ENCODE measurements around the gene MCEMP1. TPM values are rescaled to one million over a fixed set of nuclear protein-coding genes. Genes with fewer than 3 reads are reported as not detected.

Gene MCEMP1
- total RNA-seq, 2 donors from 2014 or later = not detected

GRCh38 chr19:7704280-7705060, 27.6 kb downstream of the MCEMP1 start:
- ATAC-seq (no peak), DNase-seq (no peak)
- H3K27me3 ChIP-seq = peaks cover 0 to 3% of the 10 kb centered on the region in 2 donors
- H3K27ac ChIP-seq = no peak overlapping the region
- 67 to 68% methylated on average over 6 of the region's 6 CpGs for WGBS, 2 donors
- H3K36me3 ChIP-seq (replicated peaks in 1 of 2; ENCODE audit: insufficient read depth in 1 of 2, low read depth in 2 of 2) = no peaks in the 10 kb centered on the region
- TF ChIP-seq CTCF (IDR thresholded peaks at IDR 0.05) (no peak), POLR2A (IDR thresholded peaks at IDR 0.05) (no peak)
- no peaks in the 10 kb centered on the region for H3K9me3 ChIP-seq
- no peaks in the 10 kb centered on the region for H3K4me1 ChIP-seq
- H3K4me3 ChIP-seq = no peak overlapping the region
- intact Hi-C loops (cut with DNase I) = no loop called here

GRCh38 chr19:7705387-7706187, 28.7 kb downstream of the MCEMP1 start:
- Histone ChIP-seq H3K27ac (peak overlapping the region in 1 of 4 donors; percentile 29), H3K36me3 (replicated peaks in 1 of 2; ENCODE audit: insufficient read depth in 1 of 2, low read depth in 2 of 2) (no peaks in the 10 kb centered on the region), H3K4me1 (no peaks in the 10 kb centered on the region), H3K4me3 (no peak overlapping the region), H3K9me3 (no peaks in the 10 kb centered on the region), H3K27me3 (peaks cover 0 to 3% of the 10 kb centered on the region in 2 donors)
- intact Hi-C loops (cut with DNase I) = no loop called here
- no peak for TF ChIP-seq POLR2A (IDR thresholded peaks at IDR 0.05)
- no peak for TF ChIP-seq CTCF (IDR thresholded peaks at IDR 0.05)
- ATAC-seq (no peak), DNase-seq (peak in 2 of 4 donors; percentile 24 to 65)
- 50 to 55% methylated on average over 24 of the region's 24 CpGs for WGBS, 2 donors

- Histone ChIP-seq H3K4me1 (no peaks in the 10 kb centered on the region), H3K9me3 (no peaks in the 10 kb centered on the region), H3K27ac (peak overlapping the region in 1 of 4 donors; percentile 29), H3K4me3 (no peak overlapping the region), H3K27me3 (peaks cover 0 to 3% of the 10 kb centered on the region in 2 donors), H3K36me3 (replicated peaks in 1 of 2; ENCODE audit: insufficient read depth in 1 of 2, low read depth in 2 of 2) (no peaks in the 10 kb centered on the region)
- no peak for ATAC-seq
- no peak for DNase-seq
- 58 to 67% methylated on average over 14 of the region's 14 CpGs for WGBS, 2 donors
- no peak for TF ChIP-seq CTCF (IDR thresholded peaks at IDR 0.05)
- no peak for TF ChIP-seq POLR2A (IDR thresholded peaks at IDR 0.05)
- intact Hi-C loops (cut with DNase I) = no loop called here
These were observed 29.5 kb downstream of the MCEMP1 start for GRCh38 chr19:7706188-7706954.

- H3K9me3 ChIP-seq = no peaks in the 10 kb centered on the region
- no peak for ATAC-seq
- 55 to 56% methylated on average over 6 to 8 of the region's 8 CpGs for WGBS, 2 donors
- no peaks in the 10 kb centered on the region for H3K4me1 ChIP-seq
- TF ChIP-seq POLR2A (IDR thresholded peaks at IDR 0.05) (no peak), CTCF (IDR thresholded peaks at IDR 0.05) (no peak)
- peaks cover 0 to 3% of the 10 kb centered on the region in 2 donors for H3K27me3 ChIP-seq
- H3K27ac ChIP-seq = no peak overlapping the region
- no peak for DNase-seq
- intact Hi-C loops (cut with DNase I) = no loop called here
- H3K36me3 ChIP-seq (replicated peaks in 1 of 2; ENCODE audit: insufficient read depth in 1 of 2, low read depth in 2 of 2) = no peaks in the 10 kb centered on the region
- H3K4me3 ChIP-seq = no peak overlapping the region
These were observed 30.1 kb downstream of the MCEMP1 start for GRCh38 chr19:7706955-7707456.
